ENCODE results near the gene BAG5.
"Not testable (repeated sequence)": the region's sequence is repeated elsewhere in the genome, so short reads cannot be mapped to it uniquely, and the experiment has no call there.

BAG5 gene

DNA sequence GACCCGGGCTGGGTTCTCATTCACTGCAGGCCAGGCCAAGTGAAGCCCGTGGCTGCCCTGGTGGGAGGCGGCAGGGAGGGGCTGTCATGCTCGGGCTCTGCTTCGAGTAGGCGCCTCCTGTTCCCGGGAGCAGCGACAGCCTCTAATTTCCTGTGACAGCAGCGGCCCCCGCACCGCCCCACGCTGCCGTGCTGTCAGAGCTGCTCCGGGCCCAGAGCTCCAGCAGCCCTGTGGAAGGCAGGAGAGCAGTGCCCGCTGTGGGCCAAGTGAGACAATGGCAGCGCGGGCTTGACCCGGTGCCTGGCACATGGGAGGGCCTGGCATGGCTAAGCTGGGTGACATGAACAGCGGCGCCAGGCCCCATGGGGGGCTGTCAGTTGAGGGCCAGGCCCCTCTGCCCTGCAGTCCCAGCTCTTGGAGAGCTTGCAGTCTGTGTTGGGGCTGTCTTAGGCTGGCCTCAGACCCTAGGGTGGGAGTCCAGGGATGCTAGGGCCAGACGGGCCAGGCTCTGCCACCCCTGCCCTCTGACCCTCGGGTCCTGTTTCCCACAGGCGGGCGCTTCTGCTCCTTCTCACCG is 28.4 kb downstream of the BAG5 start:
- DNase-seq, result no peak

DNA sequence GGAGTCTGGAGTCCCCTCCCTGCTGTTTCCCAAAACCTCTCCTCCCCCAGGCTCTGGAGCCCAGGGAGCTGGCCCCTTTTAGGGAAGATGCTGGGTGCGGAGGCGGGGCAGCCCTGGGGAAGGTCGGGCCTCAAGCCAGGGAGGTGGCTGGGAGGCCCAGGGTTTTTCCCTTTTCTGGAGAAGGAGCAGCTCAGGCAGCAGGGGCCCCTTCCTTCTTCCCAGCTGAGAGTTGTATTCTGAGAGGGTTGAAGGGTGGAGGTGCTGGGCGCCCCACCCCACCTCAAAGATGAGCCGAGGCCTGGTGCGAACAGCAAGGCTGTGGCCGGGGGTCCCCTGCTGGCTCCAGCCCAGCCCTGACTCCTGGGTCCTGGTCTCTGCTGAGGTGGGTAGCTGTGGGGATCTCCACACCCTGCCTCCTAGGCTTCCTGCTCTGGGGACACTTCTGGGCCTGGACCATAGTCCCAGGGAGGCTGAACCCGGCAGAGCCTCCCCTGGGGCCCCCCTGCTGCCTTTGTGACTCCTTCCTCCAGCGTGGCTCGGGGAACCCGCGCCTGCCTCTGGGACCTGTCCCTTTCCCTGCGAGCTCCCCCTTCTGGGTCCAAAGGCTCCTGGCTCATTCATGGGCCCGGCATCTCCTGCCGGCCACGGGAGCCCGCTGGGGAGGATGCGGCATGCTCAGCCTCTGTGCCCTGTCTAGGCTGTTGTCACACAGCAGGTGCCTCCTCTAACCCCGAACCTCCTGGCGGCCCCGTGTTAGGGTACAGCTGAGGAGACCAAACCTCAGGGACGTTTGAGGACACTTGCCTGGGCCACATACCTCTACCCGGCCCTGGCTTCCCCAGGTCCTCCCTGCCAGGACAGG is 29.1 kb downstream of the BAG5 start:
- no peak for DNase-seq

DNA sequence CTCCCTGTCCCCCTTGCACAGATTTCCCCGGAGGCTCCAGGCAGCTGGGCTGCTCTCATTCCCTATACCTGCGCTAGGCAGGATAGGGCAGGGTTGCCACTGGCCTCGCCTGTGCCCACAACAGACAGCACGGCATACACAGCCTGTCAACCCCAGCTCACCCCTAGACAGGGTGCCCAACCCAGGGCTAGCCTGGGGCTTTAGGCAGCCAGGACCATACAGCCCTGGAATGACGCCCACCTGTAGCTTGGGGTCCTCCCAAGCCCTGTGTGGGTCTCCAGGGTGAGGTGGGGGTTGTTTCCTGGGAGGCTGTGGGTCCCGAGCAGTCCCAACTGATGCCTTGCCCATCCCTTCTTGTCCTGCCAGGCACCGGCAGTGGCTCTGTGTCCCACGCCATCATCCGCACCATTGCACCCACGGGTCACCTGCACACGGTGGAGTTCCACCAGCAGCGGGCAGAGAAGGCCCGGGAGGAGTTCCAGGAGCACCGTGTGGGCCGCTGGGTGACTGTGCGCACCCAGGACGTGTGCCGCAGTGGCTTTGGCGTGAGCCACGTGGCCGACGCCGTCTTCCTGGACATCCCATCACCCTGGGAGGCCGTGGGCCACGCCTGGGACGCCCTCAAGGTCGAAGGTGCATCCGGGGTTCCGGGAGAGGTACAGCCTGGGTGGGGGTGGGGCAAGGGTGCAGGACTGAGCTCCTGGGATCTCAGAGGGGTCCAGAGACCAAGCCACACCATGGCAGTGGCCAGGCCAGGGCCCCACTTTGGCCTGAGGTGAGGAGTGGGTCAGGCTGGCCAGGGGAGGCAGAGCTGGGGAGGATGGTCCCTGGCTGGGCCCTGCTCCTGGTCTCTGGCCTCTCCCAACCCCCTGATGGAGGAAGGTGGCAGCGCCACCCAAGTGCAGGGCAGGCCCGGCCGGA is 30.0 kb downstream of the BAG5 start:
- DNase-seq, result no peak

GRCh38 chr14:103531421-103532215 is 30.8 kb downstream of the BAG5 start:
- DNase-seq, result no peak

DNA sequence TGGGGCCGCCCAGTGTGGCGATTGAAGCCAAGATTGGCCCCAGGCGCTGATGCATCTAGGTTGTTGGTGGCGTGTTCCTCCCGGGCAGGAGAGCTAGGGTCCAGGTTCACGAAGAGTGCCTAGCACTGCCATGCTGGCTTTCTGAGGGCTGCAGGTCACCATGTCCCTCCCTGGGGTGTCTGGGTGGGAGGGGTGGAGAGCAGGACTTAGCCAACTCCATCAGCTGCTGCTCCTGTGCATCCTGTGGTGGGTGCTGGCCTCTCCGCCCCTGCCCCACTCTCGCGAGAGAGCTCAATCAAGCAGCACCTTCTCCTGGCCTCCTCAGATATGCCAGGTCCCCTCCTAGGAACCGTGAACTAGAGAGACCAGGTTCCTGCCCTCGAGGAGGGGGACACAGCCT is 31.6 kb downstream of the BAG5 start:
- no peak for DNase-seq

GRCh38 chr14:103530390-103530789 is 32.1 kb downstream of the BAG5 start:
- no peak for DNase-seq

DNA sequence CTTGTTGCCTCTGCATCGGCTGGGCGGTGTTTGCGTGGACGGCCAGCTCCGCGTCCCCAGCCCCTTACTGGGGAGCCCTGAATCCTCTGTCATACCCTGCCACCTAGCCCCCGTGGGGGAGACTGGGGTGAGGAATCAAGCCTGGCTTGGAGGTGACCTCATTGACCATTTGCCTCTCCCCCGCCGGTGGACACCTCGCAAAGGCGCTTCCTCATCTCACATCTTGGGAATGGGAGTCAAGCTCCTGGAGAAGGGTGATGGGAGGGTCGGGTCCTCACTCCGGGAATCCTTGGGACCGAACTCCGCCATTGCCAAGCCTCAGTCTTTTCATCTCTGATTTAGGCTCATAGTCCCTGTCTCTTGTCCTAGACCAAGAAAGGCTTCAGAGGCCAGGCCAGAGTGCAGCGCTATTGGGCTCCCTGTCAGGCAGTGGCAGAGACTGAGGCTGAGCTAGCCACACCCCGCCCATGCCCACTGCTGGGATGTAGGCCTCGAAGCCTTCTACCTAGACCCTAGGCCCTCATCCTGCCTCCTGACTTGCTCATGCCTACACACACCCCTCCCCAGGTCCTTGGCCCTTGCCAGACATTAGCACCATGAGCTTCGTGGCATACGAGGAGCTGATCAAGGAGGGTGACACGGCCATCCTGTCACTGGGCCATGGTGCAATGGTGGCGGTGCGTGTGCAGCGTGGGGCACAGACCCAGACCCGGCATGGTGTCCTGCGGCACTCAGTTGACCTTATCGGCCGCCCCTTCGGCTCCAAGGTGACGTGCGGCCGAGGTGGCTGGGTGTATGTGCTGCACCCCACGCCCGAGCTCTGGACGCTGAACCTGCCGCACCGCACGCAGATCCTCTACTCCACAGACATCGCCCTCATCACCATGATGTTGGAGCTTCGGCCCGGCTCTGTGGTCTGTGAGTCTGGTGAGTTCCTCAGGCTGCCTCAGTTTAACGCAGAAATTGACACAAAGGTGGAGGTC is 32.8 kb downstream of the BAG5 start:
- DNase-seq, result no peak

DNA sequence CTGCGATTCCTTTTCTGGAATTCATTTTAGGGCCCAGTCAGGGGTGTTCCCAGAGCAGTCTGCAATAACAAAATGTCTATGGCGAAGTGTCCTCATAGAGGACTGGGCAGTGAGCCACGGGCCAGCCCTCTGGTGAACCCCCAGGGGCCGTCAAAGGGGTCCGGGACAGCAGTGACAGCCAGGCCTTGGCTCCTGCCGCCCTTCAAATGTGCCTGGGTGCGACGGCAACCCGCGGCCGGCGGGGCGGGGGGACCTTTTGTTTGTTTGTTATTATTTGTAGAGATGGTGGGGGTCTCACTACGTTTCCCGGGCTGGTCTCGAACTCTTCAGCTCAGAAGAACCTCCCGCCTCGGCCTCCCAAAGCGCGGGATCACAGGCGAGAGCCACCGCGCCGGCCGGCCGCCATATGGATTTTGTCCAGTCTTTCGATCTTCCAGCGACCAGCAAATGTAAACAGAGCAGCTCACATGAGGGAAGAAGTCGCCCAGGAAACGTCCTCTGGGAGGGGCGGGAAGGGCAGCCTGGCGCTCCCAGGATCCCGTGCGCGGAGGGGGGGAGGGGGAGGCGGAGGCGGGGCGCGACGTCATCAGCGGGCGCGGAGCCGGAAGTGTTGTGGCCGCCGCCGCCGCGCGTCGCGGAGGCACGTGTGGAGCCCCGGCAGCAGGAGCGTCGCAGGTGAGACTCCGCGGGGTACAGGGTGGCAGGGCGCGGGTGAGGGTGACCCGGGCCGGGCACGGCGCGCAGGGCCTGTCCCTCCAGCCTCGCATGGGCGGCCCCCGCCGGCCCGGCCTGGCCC is 33.7 kb downstream of the BAG5 start, which contains the start of gene TRMT61A:
TSS of gene TRMT61A (plus strand) at position 610 of the 796 bp plus-strand sequence. CDS start 783 bp downstream, outside the sequence.
- DNase-seq, result peak; percentile 98

GRCh38 chr14:103528146-103528586 is 34.3 kb downstream of the BAG5 start:
- DNase-seq, result peak; percentile 74

DNA sequence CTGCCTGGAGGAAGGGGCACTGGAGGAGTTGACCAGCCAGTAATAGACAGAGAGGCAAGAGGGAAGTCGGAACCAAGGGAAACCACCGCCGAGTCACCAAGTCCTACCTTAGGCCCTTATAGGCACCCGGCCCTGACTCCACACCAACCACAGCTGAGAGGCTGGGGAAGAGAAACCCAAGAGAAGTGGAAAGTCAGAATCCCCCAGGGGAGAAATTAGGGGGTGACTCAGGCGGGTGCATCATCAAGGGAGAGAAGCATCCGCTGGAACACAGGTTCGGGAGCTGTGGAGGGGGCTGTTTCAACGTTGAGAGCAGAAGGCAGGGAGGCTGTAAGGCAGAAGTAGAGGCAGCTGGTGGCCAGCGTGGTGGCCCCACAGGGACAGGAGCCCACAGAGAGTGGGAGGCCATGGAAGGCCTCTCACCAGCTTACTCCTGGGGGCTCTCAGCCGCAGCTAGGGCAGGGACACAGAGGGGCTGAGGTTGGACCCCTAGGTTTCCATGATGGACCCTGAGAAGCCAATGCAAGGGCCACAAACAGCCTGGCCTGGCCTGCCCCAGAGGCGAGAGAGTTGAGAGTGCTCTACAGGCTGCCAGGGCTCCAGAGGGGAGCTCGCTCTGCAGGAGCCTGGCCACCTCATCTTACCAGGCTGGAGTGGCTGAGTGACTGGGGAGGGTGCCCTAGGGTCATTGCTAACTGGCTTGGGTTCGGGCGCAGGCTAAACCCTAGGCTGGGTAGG is 34.9 kb downstream of the BAG5 start:
- no peak for DNase-seq

- no peak for DNase-seq
Observed at GRCh38 chr14:103526914-103527248, 35.6 kb downstream of the BAG5 start.

GRCh38 chr14:103526247-103526913 is 36.1 kb downstream of the BAG5 start:
- DNase-seq, result no peak

GRCh38 chr14:103525430-103526246 is 36.8 kb downstream of the BAG5 start:
- not testable (repeated sequence) for DNase-seq

GRCh38 chr14:103524002-103524935 is 38.2 kb downstream of the BAG5 start:
- peak; percentile 45 for DNase-seq

GRCh38 chr14:103523575-103523954 is 38.9 kb downstream of the BAG5 start:
- no peak for DNase-seq

DNA sequence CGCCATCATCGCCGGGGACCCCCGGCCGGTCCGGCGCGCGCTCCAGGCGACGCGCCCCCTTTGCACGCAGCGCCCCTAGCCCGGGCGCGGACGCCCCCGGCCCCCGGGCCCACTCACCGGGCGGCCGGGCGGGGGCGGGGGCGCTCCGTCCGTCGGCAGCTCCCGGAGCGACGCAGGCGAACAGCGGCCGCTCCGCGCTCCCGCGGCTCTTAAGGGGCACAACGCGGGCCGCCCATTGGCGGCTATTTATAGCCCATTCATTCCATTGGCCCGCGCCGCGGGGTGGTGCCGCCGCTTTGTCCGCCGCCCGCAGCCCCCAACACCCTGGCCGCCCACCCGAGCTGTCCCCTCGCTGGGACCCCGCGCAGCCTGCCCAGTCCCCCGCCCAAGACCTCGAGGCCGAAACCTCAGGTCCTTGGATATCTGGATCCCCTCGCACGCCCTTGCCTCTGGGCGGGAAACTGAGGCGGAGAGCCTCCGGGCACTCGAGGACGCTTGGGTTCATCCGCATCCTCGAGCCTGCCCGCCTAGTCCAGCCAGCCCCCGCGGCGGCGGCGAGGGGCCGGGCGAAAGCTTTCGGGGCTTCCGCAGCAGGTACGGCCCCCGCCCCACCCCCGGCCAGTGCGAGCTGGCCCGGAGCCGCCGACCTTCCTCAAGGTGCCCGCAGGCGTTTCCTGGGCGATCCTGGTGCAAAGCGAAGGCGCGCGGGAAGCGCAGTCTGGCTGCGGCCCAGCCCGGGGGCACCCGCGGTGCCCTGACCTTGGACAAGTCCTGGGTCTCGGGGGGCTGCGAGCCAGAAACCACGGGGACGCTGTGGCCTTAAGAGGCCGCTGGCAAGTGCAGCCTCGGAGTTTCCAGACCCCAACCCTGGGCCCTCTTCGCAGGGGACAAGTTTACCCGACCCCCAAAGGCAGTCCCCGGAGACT is 39.5 kb downstream of the BAG5 start, which contains the start of gene CKB:
TSS of gene CKB (minus strand) at position 182 of the 926 bp plus-strand sequence. CDS start 337 bp downstream, outside the sequence.
- peak; percentile 95 for DNase-seq

All from NCI-H69 (cell line).